GM03348 (cell line): ENCODE results near the gene PPP1R10.
A peak's percentile ranks its signal among the peaks of the same experiment; 100 is the strongest.

Experiments
- DNase-seq: peaks from one replicate; pipeline ENCODE4 v3.0.0; 2012; ENCODE audit warnings: low spot score

The PPP1R10 gene

GRCh38 chr6:30598912-30599624 is 18.0 kb downstream of the PPP1R10 start:
- no peak for DNase-seq

GRCh38 chr6:30597315-30598144 is 19.5 kb downstream of the PPP1R10 start:
- peak; percentile 82 for DNase-seq

- DNase-seq = no peak
Measured at GRCh38 chr6:30592287-30592686, 24.8 kb downstream of the PPP1R10 start.

DNA sequence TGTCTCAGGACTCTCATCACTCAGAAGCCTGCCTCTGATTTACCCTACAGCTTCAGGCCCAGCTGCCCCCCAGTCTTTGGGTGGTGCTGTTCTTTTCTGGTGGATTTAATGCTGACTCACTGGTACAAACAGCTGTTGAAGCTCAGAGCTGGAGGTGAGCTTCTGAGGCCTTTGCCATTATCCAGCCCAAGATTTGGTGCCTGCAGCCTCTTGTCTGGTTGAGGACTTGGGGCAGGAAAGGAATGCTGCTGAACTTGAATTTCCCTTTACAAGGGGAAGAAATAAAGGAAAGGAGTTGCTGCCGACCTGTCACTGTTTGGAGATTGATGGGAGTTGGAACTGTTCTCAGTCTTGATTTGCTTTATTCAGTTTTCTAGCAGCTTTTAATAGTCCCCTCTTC is 26.0 kb downstream of the PPP1R10 start:
- peak; percentile 52 for DNase-seq

GRCh38 chr6:30590509-30590908 is 26.5 kb downstream of the PPP1R10 start:
- no peak for DNase-seq

DNA sequence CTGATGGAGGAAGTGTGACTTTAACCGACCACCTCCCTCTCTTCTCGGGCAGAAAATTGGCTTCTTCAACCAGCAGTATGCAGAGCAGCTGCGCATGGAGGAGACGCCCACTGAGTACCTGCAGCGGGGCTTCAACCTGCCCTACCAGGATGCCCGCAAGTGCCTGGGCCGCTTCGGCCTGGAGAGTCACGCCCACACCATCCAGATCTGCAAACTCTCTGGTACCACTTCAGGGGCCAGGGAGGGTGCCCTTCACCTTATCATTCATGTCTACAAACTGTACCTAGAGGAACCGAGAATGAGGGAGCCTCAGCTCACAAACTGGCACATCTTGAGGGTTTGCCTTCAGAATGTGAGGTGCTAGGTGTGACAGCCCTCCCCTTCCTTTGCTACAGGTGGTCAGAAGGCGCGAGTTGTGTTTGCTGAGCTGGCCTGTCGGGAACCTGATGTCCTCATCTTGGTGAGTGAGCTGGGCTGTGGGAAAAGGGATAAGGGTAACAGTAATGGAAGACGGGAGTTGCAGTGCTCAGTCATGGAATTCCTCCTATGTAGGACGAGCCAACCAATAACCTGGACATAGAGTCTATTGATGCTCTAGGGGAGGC is 27.2 kb downstream of the PPP1R10 start:
- DNase-seq = no peak

DNA sequence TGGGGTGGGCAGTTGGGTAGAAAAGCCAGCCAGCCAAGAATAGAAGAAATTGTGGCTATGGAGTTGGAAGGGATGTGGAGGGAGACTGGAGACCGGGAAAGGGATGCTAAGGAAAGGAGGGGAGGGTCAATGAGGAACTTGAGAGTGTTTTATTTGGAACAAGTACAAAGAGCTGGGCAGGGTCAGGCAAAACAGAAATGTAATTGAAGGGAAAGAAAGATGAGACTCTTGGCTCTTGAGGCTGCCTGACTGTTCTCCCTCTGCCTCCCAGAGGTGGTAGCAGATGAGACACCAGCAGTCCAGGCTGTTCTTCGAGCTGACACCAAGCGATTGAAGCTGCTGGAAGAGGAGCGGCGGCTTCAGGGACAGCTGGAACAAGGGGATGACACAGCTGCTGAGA is 33.1 kb downstream of the PPP1R10 start:
- no peak for DNase-seq

GRCh38 chr6:30578051-30578450 is 39.0 kb downstream of the PPP1R10 start:
- DNase-seq = no peak

- no peak for DNase-seq
Measured at GRCh38 chr6:30573113-30573512, 43.9 kb downstream of the PPP1R10 start.

GRCh38 chr6:30572148-30572547 is 44.9 kb downstream of the PPP1R10 start:
- DNase-seq = no peak

DNA sequence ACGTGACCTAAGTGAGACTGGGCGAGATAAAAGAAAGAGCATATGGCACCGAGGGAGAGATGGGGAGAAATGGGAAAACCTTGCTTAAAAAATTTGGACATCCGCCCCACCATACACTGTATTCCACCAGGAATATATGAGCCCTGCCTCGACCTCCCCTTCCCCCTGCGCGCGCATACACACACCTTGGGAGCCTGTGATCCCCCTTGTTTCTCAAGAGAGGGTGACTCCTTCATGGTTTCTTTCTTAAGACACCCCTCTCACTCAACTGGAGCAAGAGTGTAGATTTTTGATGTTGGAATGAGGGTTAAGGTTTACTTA is 45.3 kb downstream of the PPP1R10 start:
- no peak for DNase-seq

DNA sequence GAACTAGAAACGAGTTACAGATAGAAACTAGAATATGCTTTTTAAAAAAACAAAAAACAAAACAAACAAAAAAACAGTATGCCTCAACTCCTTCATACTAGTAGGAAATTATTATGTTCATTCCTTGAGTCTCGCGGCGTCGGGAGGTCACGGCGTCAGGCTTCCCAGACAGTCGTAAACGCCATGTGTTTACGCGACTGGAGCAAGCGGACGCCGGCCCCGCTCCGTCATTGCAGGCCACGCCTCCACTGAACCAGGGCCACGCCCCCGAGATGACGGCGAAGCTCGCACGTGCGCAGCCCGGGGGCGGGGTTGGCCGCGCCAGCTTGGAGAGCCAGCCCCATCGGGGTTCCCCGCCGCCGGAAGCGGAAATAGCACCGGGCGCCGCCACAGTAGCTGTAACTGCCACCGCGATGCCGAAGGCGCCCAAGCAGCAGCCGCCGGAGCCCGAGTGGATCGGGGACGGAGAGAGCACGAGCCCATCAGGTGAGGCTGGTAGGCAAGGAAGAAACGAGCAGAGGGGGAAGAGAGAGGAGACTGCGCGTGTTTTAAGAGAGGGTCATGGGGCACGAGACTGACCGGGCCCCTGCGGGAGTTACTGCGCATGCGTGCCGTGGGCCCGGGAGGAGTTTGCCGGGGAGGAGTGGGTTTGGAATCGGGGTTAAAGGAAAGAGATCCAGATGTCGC is 45.8 kb downstream of the PPP1R10 start, which contains the start of gene ABCF1:
ABCF1 (plus strand) TSS at position 368 of the 687 bp plus-strand sequence; CDS start at position 414, 46 bp downstream.
- DNase-seq = peak; percentile 99

- DNase-seq = peak; percentile 30
Measured at GRCh38 chr6:30570740-30571074, 46.3 kb downstream of the PPP1R10 start.

DNA sequence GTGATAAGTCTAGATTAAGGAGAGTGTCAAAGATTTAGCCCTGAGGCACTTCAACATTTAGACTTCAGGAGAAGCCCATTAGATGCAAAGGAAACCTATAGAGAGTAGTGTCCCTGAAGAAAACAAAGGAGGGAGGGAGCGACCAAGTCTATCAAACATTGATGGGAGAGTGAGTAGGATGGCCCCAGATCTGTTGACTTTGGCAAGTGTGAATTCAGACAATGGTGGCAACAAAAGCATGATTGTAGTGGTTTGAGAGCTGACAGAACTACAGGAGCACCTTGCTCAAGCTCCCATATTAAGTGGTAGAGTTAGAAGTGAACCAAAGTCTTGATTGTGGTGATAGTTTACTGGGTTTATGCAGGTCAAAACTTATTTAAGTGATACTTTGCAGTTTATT is 46.8 kb downstream of the PPP1R10 start:
- DNase-seq = no peak

DNA sequence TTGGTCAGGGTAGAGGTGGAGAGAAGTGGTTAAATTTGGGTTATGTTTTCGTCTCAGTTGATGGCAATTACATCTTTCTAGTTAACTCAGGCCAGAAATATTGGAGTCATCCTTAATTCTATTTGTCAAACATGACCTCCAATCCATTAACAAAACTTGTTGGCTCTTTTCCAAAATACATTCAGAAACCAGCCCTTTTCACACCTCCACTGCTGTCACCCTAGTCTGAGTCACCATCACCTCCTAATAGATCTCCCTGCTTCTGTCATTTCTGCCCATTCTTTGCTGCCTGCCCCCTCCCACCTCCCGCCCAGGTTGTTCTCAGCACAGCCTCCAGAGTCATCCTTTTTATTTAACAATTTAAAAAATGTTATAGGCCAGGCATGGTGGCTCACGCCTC is 48.8 kb downstream of the PPP1R10 start:
- no peak for DNase-seq

- DNase-seq = no peak
Measured at GRCh38 chr6:30565772-30566171, 51.3 kb downstream of the PPP1R10 start.

DNA sequence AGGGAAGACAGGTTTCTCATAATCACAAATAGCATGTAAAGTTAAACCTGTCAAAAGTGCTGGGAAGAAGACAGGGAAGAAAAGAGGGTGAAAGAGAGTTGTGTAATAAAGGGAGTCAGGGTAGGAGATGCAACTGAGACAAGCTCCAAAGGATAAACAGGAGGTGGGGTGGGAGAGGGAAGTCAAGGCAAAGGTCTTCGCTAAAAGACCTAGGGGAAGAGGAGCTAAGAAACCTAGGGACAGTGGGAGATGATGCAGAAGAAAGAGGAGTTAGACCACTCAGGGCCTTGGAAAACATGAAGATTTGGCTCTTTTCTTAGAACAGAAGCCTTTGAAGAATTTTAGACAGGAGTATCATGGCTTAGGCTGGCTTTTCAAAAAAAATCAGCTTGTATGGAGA is 52.9 kb downstream of the PPP1R10 start:
- DNase-seq = no peak

DNA sequence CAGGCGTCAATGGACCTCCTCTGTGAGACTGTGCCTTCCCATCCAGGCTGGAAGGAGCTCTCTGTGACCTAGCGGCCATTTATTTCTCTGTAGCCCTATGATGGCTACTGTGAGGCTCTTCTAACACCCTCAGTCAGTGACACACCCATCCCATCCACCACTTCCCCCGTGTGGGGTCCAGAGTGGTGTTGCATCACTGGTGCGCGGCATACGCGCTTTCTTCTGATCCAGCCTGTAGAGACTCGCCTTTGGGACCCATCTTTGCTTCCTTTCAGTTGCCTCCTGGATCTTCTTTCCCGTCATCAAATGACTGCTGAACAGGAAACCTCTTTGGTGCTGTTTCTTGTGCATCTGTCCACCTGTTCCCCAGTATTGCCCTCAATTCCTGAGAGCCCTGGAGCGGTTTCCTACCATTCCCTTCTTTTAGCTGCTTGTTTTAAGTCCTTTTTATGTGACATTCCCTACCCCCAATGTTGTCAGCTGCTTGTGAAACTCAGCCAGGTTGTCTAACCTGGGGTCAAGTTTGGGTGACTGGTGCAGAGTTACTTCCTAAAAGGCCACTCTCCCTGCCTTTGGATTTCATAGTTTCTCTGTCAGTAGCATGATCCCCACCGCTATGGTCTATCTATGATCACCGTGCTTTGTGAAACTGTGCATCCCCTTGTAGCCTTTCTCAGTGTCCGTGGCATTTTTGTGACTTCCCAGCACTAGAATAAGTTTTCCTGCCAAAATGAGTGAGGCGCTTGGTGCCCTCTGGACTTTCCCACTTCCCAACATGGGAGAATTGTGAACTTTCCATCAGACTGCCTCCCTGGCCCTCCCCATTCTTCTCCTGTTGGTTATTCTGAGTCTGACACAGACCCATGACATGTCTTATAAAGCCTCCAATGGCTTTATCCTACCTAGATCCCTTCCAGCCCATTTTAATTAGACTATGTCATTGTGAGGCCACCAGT is 54.3 kb downstream of the PPP1R10 start:
- no peak for DNase-seq

GRCh38 chr6:30560930-30561329 is 56.1 kb downstream of the PPP1R10 start:
- no peak for DNase-seq

GRCh38 chr6:30557683-30557981 is 59.4 kb downstream of the PPP1R10 start:
- peak; percentile 65 for DNase-seq

GRCh38 chr6:30556906-30557682 is 59.9 kb downstream of the PPP1R10 start, which contains the start of gene PRR3:
TSS of gene PRR3 (plus strand) at chr6:30557295. CDS start at chr6:30557345, 50 bp downstream.
- DNase-seq = peak; percentile 88
